ENCODE data around the gene CYP1B1. TPM values are rescaled to one million over a fixed set of nuclear protein-coding genes. Genes with fewer than 3 reads are reported as not detected.
"Not testable (repeated sequence)": the region's sequence is repeated elsewhere in the genome, so short reads cannot be mapped to it uniquely, and the experiment has no call there.

The CYP1B1 gene
- polyA plus RNA-seq, 4 donors = 96.7 to 147 (median 121) TPM

DNA sequence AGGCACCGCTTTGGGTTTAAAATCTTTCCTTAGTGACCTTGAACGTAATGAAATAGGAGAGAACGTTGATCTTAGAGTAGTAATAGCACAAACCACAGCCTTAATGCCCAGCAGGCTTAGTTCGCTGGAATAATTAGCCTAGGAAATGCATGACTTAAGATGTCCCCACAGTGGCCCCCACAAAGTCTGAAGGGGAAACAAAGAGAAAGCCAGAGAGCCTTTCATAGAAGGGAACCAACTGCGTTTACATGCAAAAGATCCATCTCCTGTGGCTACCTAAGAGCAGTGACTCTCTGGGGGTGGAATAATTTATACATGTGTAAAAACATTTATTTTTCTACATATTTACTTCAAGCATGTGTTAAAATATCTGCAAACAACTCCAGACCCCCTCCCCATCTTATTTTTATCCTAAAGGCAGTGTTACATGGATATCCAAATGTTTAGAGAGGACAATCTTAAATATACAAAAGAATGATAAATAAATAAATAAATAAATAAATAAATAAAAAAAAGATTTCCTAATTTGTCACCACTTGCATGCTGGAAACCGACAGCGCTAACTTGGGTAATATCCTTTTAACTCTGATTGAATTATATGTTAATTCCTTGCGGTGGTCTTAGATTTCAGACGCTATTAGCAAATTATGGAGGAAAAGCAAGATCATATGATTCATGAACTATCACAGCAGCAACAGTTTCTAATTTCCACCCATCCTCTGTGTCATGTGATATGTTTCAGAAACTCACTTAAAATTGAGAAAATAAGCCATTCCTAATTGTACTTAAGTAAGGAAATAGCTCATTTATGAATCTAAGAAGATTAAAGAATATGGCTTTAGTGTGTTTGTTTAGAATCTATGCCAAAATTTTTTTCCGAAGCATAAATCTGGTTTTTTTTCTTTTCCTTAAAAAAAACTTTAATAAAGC, 23.4 kb upstream of the CYP1B1 start:
- no peak for DNase-seq (ENCODE audit: low read depth in 4 of 4, low spot score in 3 of 4)

GRCh38 chr2:38098421-38099098, 22.6 kb upstream of the CYP1B1 start:
- DNase-seq (ENCODE audit: low read depth in 4 of 4, low spot score in 3 of 4) = no peak

DNA sequence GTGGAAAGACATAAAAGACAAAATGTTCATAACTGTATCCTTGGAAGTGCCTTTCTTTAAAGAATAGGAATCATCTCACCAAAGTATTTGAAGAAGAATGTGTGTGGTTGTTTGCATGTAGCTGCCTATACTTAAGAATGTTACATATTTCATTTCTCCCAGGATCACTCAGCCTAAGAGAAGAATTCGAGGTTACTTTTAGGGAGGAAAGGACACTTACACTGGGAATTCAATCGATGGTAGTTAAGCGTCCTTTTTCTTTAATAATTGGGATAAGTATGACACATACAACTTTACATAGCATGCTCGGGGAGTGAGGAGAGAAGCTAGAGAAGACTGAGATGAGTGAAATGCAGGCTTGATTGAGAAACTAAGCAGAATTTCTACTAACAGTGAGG, 22.0 kb upstream of the CYP1B1 start:
- no peak for DNase-seq (ENCODE audit: low read depth in 4 of 4, low spot score in 3 of 4)

DNA sequence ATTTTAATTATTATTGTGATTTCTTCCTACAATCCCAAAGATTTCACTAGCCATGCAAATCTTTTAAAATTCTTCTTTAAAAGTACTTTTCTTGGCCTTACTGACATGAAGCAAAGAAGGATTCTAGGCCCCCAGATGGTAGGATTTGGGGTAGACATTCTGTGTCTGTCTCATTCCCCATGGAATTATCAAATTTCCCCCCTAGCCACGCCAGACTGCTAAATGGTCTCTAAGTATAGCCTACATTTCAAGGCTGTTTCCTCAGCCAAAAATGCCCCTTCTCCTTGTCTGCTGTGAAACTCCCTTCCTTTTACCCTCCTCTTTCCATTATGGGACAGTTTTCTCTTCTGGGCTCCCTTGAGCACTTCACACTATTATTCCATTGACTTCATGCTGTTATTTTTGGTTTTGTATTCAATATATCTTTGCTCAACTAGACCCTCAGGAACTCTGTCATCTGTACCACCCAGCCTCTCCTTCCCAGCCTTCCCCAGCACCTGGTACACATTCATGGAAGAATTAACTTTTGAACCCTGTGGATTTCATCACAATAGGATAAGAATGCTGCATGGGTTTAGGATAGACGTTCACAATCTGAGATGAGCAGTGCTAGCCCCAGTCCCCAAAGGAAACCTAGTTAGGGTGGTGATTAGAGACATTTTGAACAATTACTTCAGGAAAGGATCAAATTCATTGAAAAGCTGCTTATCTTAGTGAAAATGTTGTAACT, 21.5 kb upstream of the CYP1B1 start:
- no peak for DNase-seq (ENCODE audit: low read depth in 4 of 4, low spot score in 3 of 4)

DNA sequence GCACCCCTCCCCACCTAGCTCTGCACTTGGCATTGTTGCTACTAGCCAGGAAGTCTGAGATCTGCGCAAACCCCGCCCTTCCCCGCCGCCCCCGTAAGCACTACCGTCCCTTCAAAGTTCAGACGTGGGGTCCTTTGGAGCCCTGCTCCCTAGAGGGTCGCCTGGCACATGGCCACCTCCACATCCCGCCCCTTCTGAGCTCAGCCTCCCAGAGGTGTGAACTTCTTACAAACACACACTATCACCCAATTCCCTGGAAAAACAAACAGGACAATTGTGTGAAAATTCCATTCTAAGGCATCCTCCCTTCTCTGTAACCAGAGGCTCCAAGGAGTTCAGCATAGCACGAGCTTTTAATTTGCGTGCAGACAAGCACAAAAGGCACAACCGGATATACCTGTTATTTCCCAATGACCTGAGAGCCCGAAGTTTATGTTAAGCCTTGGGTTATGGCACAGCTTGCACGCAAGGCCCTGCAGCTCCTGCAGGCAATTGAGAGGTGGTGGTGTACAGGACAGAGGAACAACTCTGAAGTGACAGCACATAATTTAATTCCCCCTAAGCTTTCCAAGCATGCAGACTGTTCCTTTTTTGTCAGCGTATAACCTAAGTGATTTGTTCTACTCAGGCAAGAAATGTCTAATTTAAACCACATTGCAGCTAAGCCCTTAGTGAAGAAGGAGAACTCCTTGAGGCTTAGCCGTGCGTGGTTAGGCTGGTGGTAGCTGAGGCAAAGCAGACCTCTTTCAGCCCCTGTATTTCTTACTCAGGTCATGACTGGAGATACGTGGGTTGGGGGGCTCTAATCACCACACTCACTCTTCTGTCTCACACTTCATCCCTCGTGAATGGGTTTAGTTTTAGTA, 20.3 kb upstream of the CYP1B1 start:
- no peak for DNase-seq (ENCODE audit: low read depth in 4 of 4, low spot score in 3 of 4)

GRCh38 chr2:38095079-38095995, 19.4 kb upstream of the CYP1B1 start:
- DNase-seq (ENCODE audit: low read depth in 4 of 4, low spot score in 3 of 4) = no peak

- DNase-seq (ENCODE audit: low read depth in 4 of 4, low spot score in 3 of 4) = no peak
Measured at GRCh38 chr2:38093527-38094165, 17.7 kb upstream of the CYP1B1 start.

- DNase-seq (ENCODE audit: low read depth in 4 of 4, low spot score in 3 of 4) = no peak
Measured at GRCh38 chr2:38092196-38092902, 16.4 kb upstream of the CYP1B1 start.

DNA sequence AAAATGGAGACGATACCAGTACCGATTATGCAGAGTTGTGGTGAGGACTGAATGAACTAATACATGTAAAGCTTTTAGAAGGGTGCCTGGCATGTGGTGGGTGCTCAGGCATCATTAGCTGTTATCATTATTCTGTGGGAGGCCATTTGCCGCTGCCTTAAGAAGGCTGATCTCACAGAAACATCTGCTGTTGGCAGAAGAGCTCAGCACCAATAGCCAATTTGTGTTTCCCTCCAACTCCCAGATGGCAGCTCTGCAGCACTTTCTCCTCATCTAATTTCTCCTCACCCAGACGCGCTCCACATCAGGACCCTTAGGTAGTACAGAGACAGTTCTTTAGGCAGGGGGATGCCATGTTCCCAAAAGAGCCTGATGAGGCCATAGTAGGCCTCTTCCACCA, 15.8 kb upstream of the CYP1B1 start:
- no peak for DNase-seq (ENCODE audit: low read depth in 4 of 4, low spot score in 3 of 4)

DNA sequence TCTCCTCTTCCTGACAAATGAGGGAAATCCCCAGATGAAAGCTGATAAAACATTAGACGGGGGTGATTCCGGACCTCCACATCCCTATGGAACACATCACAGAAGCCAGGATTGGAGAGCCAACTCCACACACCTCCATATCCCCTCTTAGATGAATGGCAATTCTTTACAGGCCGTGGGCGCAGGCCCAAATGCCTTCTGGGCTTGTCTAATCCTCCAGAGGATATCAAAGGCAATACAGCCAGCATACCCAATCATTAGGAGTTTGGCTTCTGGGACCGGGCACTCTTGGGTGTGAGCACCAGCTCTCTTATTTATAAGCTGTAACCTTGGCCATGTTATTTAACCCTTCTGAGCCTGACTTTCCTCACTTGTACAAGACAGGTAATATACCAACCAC, 15.0 kb upstream of the CYP1B1 start:
- no peak for DNase-seq (ENCODE audit: low read depth in 4 of 4, low spot score in 3 of 4)

GRCh38 chr2:38090212-38090611, 14.3 kb upstream of the CYP1B1 start:
- not testable (repeated sequence) for DNase-seq (ENCODE audit: low read depth in 4 of 4, low spot score in 3 of 4)

- DNase-seq (ENCODE audit: low read depth in 4 of 4, low spot score in 3 of 4) = not testable (repeated sequence)
Measured at GRCh38 chr2:38085998-38086698, 10.2 kb upstream of the CYP1B1 start.

- not testable (repeated sequence) for DNase-seq (ENCODE audit: low read depth in 4 of 4, low spot score in 3 of 4)
Measured at GRCh38 chr2:38084556-38084955, 8.6 kb upstream of the CYP1B1 start.

DNA sequence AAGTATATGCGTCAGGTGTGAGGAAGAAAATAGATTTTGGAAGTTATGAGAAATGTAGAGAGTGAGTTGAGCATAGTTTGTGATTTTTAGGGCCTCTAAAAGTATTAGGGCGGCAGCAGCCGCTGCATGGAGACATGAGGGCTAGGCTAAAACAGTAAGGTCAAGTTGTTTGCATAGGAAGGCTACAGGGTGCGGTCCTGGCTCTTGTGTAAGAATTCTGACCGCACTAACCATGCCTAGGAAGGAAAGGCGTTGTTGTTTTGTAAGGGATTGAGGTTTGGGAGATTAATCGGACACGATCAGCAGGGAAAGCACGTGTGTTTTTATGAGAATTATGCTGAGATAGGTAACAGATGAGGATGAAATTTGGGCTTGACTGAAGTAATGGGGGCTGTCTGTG, 6.8 kb upstream of the CYP1B1 start:
- not testable (repeated sequence) for DNase-seq (ENCODE audit: low read depth in 4 of 4, low spot score in 3 of 4)

DNA sequence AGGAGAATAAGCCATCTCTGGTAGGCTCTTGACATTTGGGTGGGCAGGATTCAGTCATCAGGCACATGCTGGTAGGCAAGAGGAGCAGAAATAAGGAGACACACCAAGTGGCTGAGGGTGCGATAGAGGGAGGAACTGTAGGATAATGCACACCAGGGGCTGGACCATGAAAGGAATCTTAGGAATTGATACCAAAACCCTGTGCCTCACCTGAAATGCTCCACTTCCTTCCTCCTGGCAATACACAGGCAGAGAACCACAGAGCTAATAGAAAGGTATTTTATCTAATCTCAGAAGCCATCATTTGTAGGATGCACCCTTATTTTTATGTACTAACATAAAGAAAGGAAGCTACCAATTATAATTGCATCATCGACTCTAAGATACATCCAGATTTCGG, 4.4 kb upstream of the CYP1B1 start:
- DNase-seq (ENCODE audit: low read depth in 4 of 4, low spot score in 3 of 4) = no peak

GRCh38 chr2:38079116-38080052, 3.4 kb upstream of the CYP1B1 start:
- DNase-seq (ENCODE audit: low read depth in 4 of 4, low spot score in 3 of 4) = no peak

- no peak for DNase-seq (ENCODE audit: low read depth in 4 of 4, low spot score in 3 of 4)
Measured at GRCh38 chr2:38077431-38077769, 1.4 kb upstream of the CYP1B1 start.

Measured in right renal pelvis (tissue), 4 donors.